SK-N-SH (cell line): ENCODE measurements around the gene OR6C2.
"Not testable (repeated sequence)": the region's sequence is repeated elsewhere in the genome, so short reads cannot be mapped to it uniquely, and the experiment has no call there.

Source experiments
- CTCF ChIP-seq: fragments of 200-600 bp; sonication (generic); IDR thresholded peaks from 2 replicates; pipeline ENCODE4 v1.6.1; 2017; ENCODE audit warnings: antibody characterized with exemption, mild to moderate bottlenecking, moderate library complexity
- EP300 ChIP-seq, 2 experiments: IDR thresholded peaks; 2 replicates each; pipeline versions ENCODE4 v1.4.0 to v1.6.1; 2012; ENCODE audit warnings: borderline replicate concordance in 1 of 2, low read depth in 1 of 2, low read length in 1 of 2
- FOXM1 ChIP-seq: IDR thresholded peaks from 2 replicates; pipeline ENCODE4 v1.4.0; 2012; ENCODE audit warnings: low read depth, mild to moderate bottlenecking
- GATA2 ChIP-seq: sonication (generic); formaldehyde crosslinking; IDR thresholded peaks from 2 replicates; pipeline ENCODE4 v1.5.0; 2020; ENCODE audit warnings: mild to moderate bottlenecking, missing genetic modification reagents
- IRF3 ChIP-seq: fragments of 150-350 bp; IDR thresholded peaks from 2 replicates; pipeline ENCODE4 v1.6.1; 2016; ENCODE audit warnings: mild to moderate bottlenecking, low read depth, low read length
- POLR2AphosphoS5 ChIP-seq: IDR thresholded peaks from 2 replicates; pipeline ENCODE4 v1.6.1; 2012; ENCODE audit warnings: low read depth, low read length
- REST ChIP-seq: IDR thresholded peaks from 2 replicates; pipeline ENCODE4 v1.6.1; 2012; ENCODE audit warnings: mild to moderate bottlenecking, low read depth, low read length, moderate library complexity
- YY1 ChIP-seq: IDR thresholded peaks from 2 replicates; pipeline ENCODE4 v1.4.0; 2012; ENCODE audit warnings: low read depth, mild to moderate bottlenecking
- TF ChIP-seq, protein P1 (sequence below): IDR thresholded peaks from 2 replicates; pipeline ENCODE4 v1.4.0; 2012; ENCODE audit warnings: low read depth, borderline replicate concordance

DNA sequence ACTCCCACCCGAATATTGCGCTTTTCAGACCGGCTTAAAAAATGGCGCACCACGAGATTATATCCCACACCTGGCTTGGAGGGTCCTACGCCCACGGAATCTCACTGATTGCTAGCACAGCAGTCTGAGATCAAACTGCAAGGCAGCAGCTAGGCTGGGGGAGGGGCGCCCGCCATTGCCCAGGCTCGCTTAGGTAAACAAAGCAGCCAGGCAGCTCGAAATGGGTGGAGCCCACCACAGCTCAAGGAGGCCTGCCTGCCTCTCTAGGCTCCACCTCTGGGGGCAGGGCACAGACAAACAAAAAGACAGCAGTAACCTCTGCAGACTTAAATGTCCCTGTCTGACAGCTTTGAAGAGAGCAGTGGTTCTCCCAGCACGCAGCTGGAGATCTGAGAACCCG is 40.4 kb downstream of the OR6C2 start:
- not testable (repeated sequence) for TF ChIP-seq POLR2AphosphoS5; CTCF; GATA2; EP300 (IDR thresholded peaks at IDR 0.05; ENCODE audit: borderline replicate concordance in 1 of 2, low read depth in 1 of 2, low read length in 1 of 2); IRF3; FOXM1; YY1; REST
- TF ChIP-seq, protein P1, sequence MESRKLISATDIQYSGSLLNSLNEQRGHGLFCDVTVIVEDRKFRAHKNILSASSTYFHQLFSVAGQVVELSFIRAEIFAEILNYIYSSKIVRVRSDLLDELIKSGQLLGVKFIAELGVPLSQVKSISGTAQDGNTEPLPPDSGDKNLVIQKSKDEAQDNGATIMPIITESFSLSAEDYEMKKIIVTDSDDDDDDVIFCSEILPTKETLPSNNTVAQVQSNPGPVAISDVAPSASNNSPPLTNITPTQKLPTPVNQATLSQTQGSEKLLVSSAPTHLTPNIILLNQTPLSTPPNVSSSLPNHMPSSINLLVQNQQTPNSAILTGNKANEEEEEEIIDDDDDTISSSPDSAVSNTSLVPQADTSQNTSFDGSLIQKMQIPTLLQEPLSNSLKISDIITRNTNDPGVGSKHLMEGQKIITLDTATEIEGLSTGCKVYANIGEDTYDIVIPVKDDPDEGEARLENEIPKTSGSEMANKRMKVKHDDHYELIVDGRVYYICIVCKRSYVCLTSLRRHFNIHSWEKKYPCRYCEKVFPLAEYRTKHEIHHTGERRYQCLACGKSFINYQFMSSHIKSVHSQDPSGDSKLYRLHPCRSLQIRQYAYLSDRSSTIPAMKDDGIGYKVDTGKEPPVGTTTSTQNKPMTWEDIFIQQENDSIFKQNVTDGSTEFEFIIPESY, result not testable (repeated sequence)
